Adipose tissue (tissue), 3 donors: Measurements from ENCODE around the gene KCNAB1. TPM values are rescaled to one million over a fixed set of nuclear protein-coding genes. Genes with fewer than 3 reads are reported as not detected.
"Not testable (repeated sequence)": the region's sequence is repeated elsewhere in the genome, so short reads cannot be mapped to it uniquely, and the experiment has no call there.

Experiments used
- H3K27ac ChIP-seq: one replicate; pipeline ENCODE4 v1.5.1; 2013; ENCODE audit warnings: low read depth, low read length
- WGBS, 3 donors: extraction: QIAGEN DNeasy Blood & Tissue Kit; methylation state at CpG; one replicate each; pipeline ENCODE4 v1.1.7; 2013; 5-methylcytosine and 5-hydroxymethylcytosine counted together
- polyA plus RNA-seq, 3 donors: library from polyadenylated mRNA; stranded (reverse); fragments of 200-250 nt; gene quantifications; one replicate each; pipeline ENCODE4 v1.2.3, GENCODE V29; 2013
- donor health status: healthy with polysubstance abuse.
- donor health status: Bipolar disorder and iron deficiency.
- donor health status: healthy.

KCNAB1 gene
- polyA plus RNA-seq, 3 donors = 2.3 to 6.7 (median 2.3) TPM

DNA sequence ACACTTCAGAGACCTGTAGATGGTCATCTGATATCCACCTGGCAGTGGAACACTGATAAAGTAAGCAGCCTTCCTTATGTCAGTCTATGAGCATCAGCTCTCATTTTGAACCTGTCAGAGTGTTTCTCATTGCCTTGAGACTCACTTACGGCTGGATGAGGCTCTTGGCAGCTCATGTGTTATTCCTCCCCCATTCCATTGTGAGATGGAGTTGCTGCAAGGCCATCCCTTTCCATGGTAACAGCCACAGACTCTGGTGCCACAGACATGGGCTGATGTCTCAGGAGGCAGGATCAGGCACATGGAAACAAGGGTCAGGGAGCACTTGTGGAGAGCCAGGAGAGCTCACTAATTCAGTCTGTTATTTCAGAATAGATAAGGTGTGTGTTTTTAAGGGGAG lies 11.9 kb downstream of the KCNAB1 start:
- no peak overlapping the region for H3K27ac ChIP-seq
- WGBS, 3 donors = 47 to 77% (median 67%) methylated on average over 1 of the region's 1 CpG

DNA sequence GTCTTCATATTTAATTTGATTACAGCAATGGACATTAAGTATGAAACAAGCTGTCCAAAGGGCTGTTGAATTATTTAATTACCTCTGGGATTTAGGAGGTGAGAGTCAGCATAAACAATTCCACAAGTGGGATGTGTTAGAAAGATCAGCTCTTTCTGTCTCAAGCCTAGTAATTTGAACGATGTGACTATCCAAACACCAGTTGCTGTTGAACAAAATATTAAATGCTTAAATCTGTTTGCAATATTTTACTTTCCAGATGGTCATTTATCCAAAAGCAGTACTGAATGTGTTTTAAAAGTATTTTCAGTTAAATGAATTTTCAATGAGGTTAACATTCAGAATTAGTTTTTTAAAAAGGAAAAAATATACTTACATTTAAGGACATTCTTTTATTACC lies 12.7 kb downstream of the KCNAB1 start:
- 50 to 54% (median 51%) methylated on average over 1 of the region's 1 CpG for WGBS, 3 donors
- no peak overlapping the region for H3K27ac ChIP-seq

DNA sequence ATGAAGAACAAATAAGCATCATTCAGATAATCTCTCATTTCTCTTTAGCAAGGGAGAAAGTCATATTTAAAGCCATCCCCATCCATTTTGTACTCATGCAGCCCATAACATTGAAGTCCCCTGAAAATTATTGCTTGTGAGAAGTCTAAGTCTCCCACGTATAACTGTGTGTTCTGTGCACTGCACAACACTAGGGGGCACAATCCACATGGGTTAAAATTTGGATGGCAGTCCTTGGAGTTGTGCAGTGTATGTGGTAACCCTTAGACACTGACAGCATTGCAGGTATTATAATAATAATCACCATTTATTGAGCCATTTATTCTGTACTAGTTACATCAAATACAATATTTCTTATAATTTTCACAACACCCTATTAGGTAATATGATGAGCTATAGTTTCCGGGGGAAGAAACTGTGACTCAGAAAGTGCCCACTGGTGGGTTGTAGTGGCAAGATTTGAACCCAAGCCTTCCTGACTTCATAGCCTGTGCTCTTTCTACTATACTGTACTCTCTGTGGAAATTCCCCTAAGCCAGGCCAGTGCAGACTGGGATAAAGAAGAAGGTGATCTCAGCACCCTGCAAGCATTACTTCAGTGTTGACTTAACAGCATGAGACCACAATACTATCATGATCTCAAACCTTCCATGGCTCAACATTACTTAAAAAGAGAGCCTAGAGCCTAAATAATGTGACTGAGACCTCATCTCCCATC lies 15.7 kb downstream of the KCNAB1 start:
- WGBS, 3 donors = 70 to 83% (median 71%) methylated on average over 2 of the region's 2 CpGs
- H3K27ac ChIP-seq = no peak overlapping the region

- not testable (repeated sequence) for H3K27ac ChIP-seq
- WGBS, 3 donors = 57 to 64% (median 57%) methylated on average over 6 to 8 of the region's 8 CpGs
Observed at GRCh38 chr3:156137397-156137796, 17.0 kb downstream of the KCNAB1 start.

DNA sequence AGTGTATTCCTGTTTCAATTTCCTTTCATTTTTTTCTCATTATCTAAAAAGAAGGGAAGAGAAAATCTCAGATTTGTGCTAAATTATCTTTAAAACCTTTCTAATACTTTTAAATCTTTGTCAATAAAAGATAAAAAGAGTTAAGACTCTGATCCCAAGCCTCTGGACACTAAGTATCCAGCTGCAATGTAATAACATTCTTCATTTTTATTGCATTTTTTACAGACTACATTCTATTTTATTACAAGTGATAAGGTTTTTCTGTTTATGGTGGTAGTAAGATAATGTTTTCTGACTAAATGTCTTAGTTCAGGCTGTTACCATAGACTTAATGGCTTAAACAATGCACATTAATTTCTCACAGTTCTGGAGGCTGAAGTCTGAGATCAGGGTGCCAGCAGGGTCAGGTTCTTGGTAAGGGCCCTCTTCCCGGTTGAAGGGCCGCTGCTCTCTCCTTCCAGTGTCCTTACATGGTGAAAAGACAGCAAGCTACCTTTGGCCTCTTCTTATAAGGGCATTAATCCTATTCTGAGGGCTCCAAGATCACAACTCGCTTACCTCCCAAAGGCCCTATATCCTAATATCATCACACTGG lies 19.7 kb downstream of the KCNAB1 start:
- WGBS, 3 donors = 79 to 84% (median 80%) methylated on average over 3 of the region's 3 CpGs

GRCh38 chr3:156142702-156143101 lies 22.3 kb downstream of the KCNAB1 start:
- 51 to 89% (median 86%) methylated on average over 2 of the region's 2 CpGs for WGBS, 3 donors
- no peak overlapping the region for H3K27ac ChIP-seq

More for the DNA sequence above, 19.7 kb downstream of the KCNAB1 start:
- H3K27ac ChIP-seq = no peak overlapping the region

DNA sequence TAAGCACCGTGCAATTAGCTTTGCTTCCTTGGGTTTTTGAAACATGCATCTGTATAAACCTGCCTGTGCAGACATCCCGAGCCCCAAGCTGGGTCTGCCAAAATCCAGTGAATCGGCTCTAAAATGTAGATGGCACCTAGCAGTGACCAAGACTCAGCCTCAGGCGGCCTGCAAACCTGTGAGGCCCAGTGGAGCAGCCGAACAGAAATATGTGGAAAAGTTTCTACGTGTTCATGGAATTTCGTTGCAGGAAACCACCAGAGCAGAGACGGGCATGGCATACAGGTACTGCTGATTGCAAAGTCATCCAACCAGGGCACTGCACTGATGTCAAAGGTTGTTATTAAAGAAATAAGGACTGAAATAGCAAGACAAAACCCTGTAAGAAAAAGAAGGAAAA lies 22.8 kb downstream of the KCNAB1 start:
- WGBS, 3 donors = 82 to 87% (median 86%) methylated on average over 8 of the region's 8 CpGs
- no peak overlapping the region for H3K27ac ChIP-seq

DNA sequence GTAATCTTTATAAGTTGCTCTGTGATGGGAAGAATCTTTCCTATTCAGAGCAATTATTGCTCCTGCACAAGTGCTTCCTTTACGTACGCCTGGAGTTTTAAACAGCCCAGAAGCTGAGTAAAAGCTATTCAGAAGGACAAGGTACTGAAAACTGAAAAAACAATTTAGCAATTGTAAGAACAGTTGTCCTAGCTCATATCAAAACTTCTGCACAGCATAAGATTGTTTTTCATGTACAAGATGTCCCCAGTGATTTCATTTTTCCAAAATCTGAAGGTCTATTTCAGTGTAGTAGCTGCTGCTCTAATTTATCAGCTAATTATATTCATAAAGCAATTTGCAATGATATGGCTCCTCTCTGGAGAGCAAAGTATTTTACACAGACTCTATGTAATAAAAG lies 23.7 kb downstream of the KCNAB1 start:
- no peak overlapping the region for H3K27ac ChIP-seq

DNA sequence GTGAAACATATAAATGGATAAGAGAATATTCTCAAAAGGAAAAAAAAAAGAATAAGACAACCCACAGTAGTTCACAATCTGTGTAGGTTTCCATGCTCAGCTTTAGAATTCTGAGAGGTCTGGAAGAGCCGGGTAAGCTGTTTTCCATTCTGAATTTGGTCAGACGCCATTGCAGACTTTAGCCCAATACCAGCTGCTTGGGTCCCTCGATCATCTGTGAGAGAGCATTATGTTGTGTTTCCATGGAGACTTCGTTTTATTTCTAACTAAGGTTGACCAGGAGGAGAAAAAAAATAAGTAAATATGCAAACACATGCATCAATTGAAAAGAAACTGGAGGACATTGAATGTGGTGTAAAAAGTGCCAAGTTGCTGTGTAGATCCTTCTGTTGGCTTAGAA lies 25.5 kb downstream of the KCNAB1 start:
- WGBS, 3 donors = 62 to 77% (median 71%) methylated on average over 4 of the region's 4 CpGs
- H3K27ac ChIP-seq = no peak overlapping the region

More for the DNA sequence above, 23.7 kb downstream of the KCNAB1 start:
- 83 to 94% (median 85%) methylated on average over 2 of the region's 2 CpGs for WGBS, 3 donors

GRCh38 chr3:156148345-156148945 lies 28.1 kb downstream of the KCNAB1 start:
- H3K27ac ChIP-seq = no peak overlapping the region

GRCh38 chr3:156148946-156149381 lies 28.6 kb downstream of the KCNAB1 start:
- WGBS, 3 donors = 9 to 22% (median 9%) methylated on average over 8 of the region's 8 CpGs
- no peak overlapping the region for H3K27ac ChIP-seq

GRCh38 chr3:156149876-156150275 lies 29.5 kb downstream of the KCNAB1 start:
- no peak overlapping the region for H3K27ac ChIP-seq
- 55 to 73% (median 72%) methylated on average over 3 of the region's 3 CpGs for WGBS, 3 donors

GRCh38 chr3:156150434-156151066 lies 30.2 kb downstream of the KCNAB1 start:
- H3K27ac ChIP-seq = no peak overlapping the region
- WGBS, 3 donors = 21 to 24% (median 22%) methylated on average over 8 of the region's 8 CpGs

GRCh38 chr3:156151824-156152428 lies 31.5 kb downstream of the KCNAB1 start:
- WGBS, 3 donors = 34 to 44% (median 41%) methylated on average over 10 of the region's 10 CpGs
- H3K27ac ChIP-seq = no peak overlapping the region

- 78 to 91% (median 83%) methylated on average over 3 of the region's 3 CpGs for WGBS, 3 donors
Observed at GRCh38 chr3:156158656-156159295, 38.4 kb downstream of the KCNAB1 start.

GRCh38 chr3:156160647-156161046 lies 40.3 kb downstream of the KCNAB1 start:
- 11 to 36% (median 30%) methylated on average over 3 of the region's 3 CpGs for WGBS, 3 donors

More at GRCh38 chr3:156158656-156159295, 38.4 kb downstream of the KCNAB1 start:
- H3K27ac ChIP-seq = no peak overlapping the region

DNA sequence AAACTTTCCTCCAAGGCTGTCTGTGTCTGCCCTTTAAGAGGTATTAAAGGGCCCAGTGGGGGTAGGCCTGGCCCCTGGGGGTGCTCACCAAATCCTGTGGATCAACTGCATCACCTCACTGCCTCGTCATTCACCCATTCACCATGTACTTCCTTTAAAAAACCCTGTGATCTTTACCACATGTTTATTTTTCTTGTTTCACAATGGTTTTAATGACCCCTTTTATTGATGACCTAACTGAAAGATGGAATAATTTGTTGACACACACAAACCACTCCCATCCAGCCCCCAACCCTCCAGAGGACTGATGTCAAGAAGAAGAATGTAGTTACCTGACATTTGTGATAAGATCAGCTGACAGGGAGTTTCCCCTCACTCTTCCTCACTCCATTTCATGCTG lies 40.8 kb downstream of the KCNAB1 start:
- no peak overlapping the region for H3K27ac ChIP-seq

More at GRCh38 chr3:156160647-156161046, 40.3 kb downstream of the KCNAB1 start:
- H3K27ac ChIP-seq = no peak overlapping the region

GRCh38 chr3:156163848-156164247 lies 43.5 kb downstream of the KCNAB1 start:
- H3K27ac ChIP-seq = no peak overlapping the region
- 59 to 70% (median 67%) methylated on average over 2 of the region's 2 CpGs for WGBS, 3 donors

More for the DNA sequence above, 40.8 kb downstream of the KCNAB1 start:
- 42 to 52% (median 52%) methylated on average over 1 of the region's 1 CpG for WGBS, 3 donors
